CD4-positive, alpha-beta T cell (primary cell): ENCODE measurements around the gene UBAC2. TPM values are rescaled to one million over a fixed set of nuclear protein-coding genes. Genes with fewer than 3 reads are reported as not detected.

Experiments
- ATAC-seq: fragments of 200-7000 bp; cut with Tn5 transposase; one replicate; pipeline ENCODE4 v1.10.0; 2022; ENCODE audit warnings: mild to moderate bottlenecking; ENCODE audit not compliant: poor library complexity
- CTCF ChIA-PET: fragments of 350-600 bp; sonication (Branson Sonifier 250); formaldehyde crosslinking; loops from one replicate; lab custom pipeline; 2021; ENCODE audit warnings: antibody characterized with exemption, inconsistent platforms; lab: Charles Lee
- POLR2A ChIA-PET: fragments of 350-600 bp; sonication (Branson Sonifier 250); formaldehyde crosslinking; loops from one replicate; lab custom pipeline; 2021; ENCODE audit warnings: antibody characterized with exemption, inconsistent platforms; lab: Charles Lee
- DNase-seq, 14 experiments: peaks; one replicate each; pipeline ENCODE4 v3.0.0-alpha.2; 2013 to 2020; ENCODE audit warnings: mixed read lengths in 2 of 14
- H3K27ac ChIP-seq, 2 donors: one replicate each; pipeline versions ENCODE4 v1.5.1 to v1.7.0; 2013; ENCODE audit warnings: low read length in 2 of 2, low read depth in 1 of 2, mild to moderate bottlenecking in 1 of 2
- H3K27me3 ChIP-seq, 2 experiments: 1 replicate in 1 of 2; 2 replicates in 1 of 2; pipeline versions ENCODE4 v1.6.1 to v1.7.0; 2013; ENCODE audit warnings: low read length in 2 of 2, control low read depth in 1 of 2, mild to moderate bottlenecking in 1 of 2, moderate library complexity in 1 of 2; ENCODE audit not compliant: insufficient read depth in 2 of 2, control insufficient read depth in 1 of 2
- H3K36me3 ChIP-seq: one replicate; pipeline ENCODE4 v1.6.1; 2013; ENCODE audit warnings: low read length, control low read depth; ENCODE audit not compliant: insufficient read depth
- H3K4me1 ChIP-seq: one replicate; pipeline ENCODE4 v1.6.1; 2013; ENCODE audit warnings: low read length, control low read depth; ENCODE audit not compliant: insufficient read depth
- H3K4me3 ChIP-seq: one replicate; pipeline ENCODE4 v1.5.1; 2013; ENCODE audit warnings: mild to moderate bottlenecking, low read length, moderate library complexity
- H3K9me3 ChIP-seq, 2 experiments: 1 replicate in 1 of 2; 2 replicates in 1 of 2; pipeline versions ENCODE4 v1.6.1 to v1.7.0; 2013; ENCODE audit warnings: low read length in 2 of 2, mild to moderate bottlenecking in 2 of 2, control low read depth in 1 of 2, moderate library complexity in 1 of 2; ENCODE audit not compliant: control insufficient read depth in 1 of 2, insufficient read depth in 1 of 2
- H3K27ac Mint-ChIP-seq: one replicate; pipeline ENCODE4 v1.8.0; 2020; ENCODE audit warnings: mixed read lengths
- H3K27me3 Mint-ChIP-seq: one replicate; pipeline ENCODE4 v1.8.0; 2021; ENCODE audit warnings: mixed read lengths
- H3K36me3 Mint-ChIP-seq: one replicate; pipeline ENCODE4 v1.8.0; 2021; ENCODE audit warnings: low read depth, mixed read lengths
- H3K4me1 Mint-ChIP-seq: one replicate; pipeline ENCODE4 v1.8.0; 2021; ENCODE audit warnings: low read depth, mixed read lengths
- H3K4me3 Mint-ChIP-seq: one replicate; pipeline ENCODE4 v1.8.0; 2020; ENCODE audit warnings: mild to moderate bottlenecking, mixed read lengths
- H3K9me3 Mint-ChIP-seq: one replicate; pipeline ENCODE4 v1.8.0; 2020; ENCODE audit warnings: mixed read lengths
- CTCF ChIP-seq: fragments of 200-600 bp; IDR thresholded peaks from one replicate; pipeline ENCODE4 v1.8.0; 2022; ENCODE audit warnings: antibody characterized with exemption, mild to moderate bottlenecking
- intact Hi-C, 2 experiments: fragments of 100-400 bp; cut with DNase I in 1 of 2; cut with micrococcal nuclease in 1 of 2; formaldehyde crosslinking; loops; one replicate each; pipeline versions ENCODE4 v1.15.1 to v1.9.0; 2023 to 2025; cut with DNase I, micrococcal nuclease
- total RNA-seq, 174 experiments: library from RNA in 2 of 174; stranded (reverse) in 2 of 174; gene quantifications; one replicate each; pipeline ENCODE4 v1.2.3 and lab custom pipeline; 2021 to 2026

Gene UBAC2
- total RNA-seq, 2 experiments from 2014 or later = 59.8 to 67.4 TPM

- ATAC-seq (no peak), DNase-seq (no peak)
- H3K4me1 ChIP-seq = peaks cover 93% of the 10 kb centered on the region
- H3K9me3 ChIP-seq = no peaks in the 10 kb centered on the region
- no peaks in the 10 kb centered on the region for H3K27me3 ChIP-seq
- peak overlapping the region; percentile 52 for H3K4me3 Mint-ChIP-seq
- peak overlapping the region; percentile 52 for H3K4me3 ChIP-seq
- intact Hi-C loops = no loop called here
- peaks cover 4% of the 10 kb centered on the region for H3K36me3 Mint-ChIP-seq
- TF ChIP-seq CTCF = no peak
- no peaks in the 10 kb centered on the region for H3K9me3 Mint-ChIP-seq
- H3K27me3 Mint-ChIP-seq = no peaks in the 10 kb centered on the region
- no peak overlapping the region for H3K27ac Mint-ChIP-seq
- ChIA-PET POLR2A (interaction anchor here (0.7 to 8.0 kb wide), 13 partner anchors 7 to 450 kb away, joined by 3 to 57 read pairs (median 6); partner anchors contain the start of genes GPR18 and GPR183), CTCF (interaction anchor here (1.6 to 11.4 kb wide), 2 partner anchors 17 to 31 kb away, joined by 4 to 88 read pairs; no protein-coding TSS in a partner anchor)
- peaks cover 70% of the 10 kb centered on the region for H3K4me1 Mint-ChIP-seq
- H3K27ac ChIP-seq = peak overlapping the region; percentile 32 to 76
- H3K36me3 ChIP-seq = no peaks in the 10 kb centered on the region
Observed at GRCh38 chr13:99418103-99418842, 217.6 kb downstream of the UBAC2 start.

DNA sequence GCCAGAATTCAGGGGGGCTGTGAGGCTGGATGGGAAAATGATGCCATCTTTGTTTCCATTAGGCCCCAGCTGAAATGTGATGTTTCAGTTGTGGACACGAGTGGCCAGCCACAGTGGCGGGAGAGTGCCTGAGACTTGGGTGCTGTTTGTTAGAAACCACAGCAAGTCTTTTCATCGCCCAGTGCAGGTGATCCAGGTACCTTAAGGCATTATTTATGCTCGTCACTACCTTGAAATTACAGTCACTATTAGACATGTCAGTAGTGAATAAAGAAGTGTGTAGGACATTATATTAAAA is 218.1 kb downstream of the UBAC2 start:
- ATAC-seq (no peak), DNase-seq (no peak)
- Mint-ChIP-seq H3K4me3 (peak overlapping the region; percentile 36), H3K4me1 (peaks cover 75% of the 10 kb centered on the region), H3K9me3 (no peaks in the 10 kb centered on the region), H3K36me3 (peaks cover 4% of the 10 kb centered on the region), H3K27ac (no peak overlapping the region), H3K27me3 (no peaks in the 10 kb centered on the region)
- TF ChIP-seq CTCF = no peak
- ChIA-PET POLR2A (interaction anchor here (0.8 to 8.0 kb wide), 6 partner anchors 7 to 161 kb away, joined by 3 to 57 read pairs (median 6); partner anchors contain the start of gene GPR18), CTCF (interaction anchor here (1.6 to 11.4 kb wide), 2 partner anchors 16 to 32 kb away, joined by 4 to 88 read pairs; no protein-coding TSS in a partner anchor)
- no peaks in the 10 kb centered on the region for H3K36me3 ChIP-seq
- no peak overlapping the region for H3K4me3 ChIP-seq
- H3K27me3 ChIP-seq = no peaks in the 10 kb centered on the region
- H3K9me3 ChIP-seq = no peaks in the 10 kb centered on the region
- H3K4me1 ChIP-seq = peaks cover 96% of the 10 kb centered on the region
- intact Hi-C loops = no loop called here
- no peak overlapping the region for H3K27ac ChIP-seq

DNA sequence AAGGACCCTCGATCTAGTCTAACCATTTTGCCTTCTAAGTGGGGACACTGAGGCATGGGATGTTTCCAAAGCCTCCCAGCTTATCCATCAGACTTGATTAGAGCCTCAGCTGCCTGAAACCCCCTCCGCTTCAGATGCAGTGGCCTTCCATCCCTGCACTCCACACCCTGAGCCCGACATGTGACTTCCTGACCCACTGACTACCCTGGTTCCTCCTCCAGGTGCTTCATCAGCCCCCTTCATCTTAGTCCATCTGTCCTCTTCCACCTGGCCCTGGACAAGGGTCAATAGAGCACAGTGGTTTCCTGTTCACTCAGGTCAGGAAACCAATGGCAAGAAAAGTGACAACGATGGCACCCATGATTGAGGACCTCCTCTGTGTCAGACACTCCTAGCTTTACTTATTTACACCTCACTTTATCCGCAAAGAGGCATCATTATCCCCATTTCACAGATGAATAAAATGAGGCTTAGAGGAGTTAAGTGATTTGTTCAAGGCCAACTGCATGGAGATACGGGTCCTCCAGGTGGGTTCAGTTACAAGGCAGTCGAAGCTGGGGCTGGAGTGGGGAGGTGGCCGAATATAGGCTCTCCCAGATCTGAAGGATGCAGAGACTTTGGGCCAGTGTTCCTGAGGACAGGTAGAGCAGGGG is 219.1 kb downstream of the UBAC2 start:
- Histone ChIP-seq H3K4me1 (peaks cover 97% of the 10 kb centered on the region), H3K27me3 (no peaks in the 10 kb centered on the region), H3K36me3 (no peaks in the 10 kb centered on the region), H3K4me3 (peak overlapping the region; percentile 40), H3K27ac (peak overlapping the region; percentile 10 to 55), H3K9me3 (no peaks in the 10 kb centered on the region)
- Mint-ChIP-seq H3K27ac (no peak overlapping the region), H3K4me3 (peak overlapping the region; percentile 88), H3K9me3 (no peaks in the 10 kb centered on the region), H3K4me1 (peaks cover 82% of the 10 kb centered on the region), H3K36me3 (peaks cover 4% of the 10 kb centered on the region), H3K27me3 (no peaks in the 10 kb centered on the region)
- DNase-seq (no peak), ATAC-seq (no peak)
- ChIA-PET CTCF (interaction anchor here (1.2 to 11.4 kb wide), 3 partner anchors 16 to 150 kb away, joined by 4 to 88 read pairs (median 8); no protein-coding TSS in a partner anchor), POLR2A (interaction anchor here (0.6 to 8.0 kb wide), 25 partner anchors 8 to 201 kb away, joined by 3 to 57 read pairs (median 4); no protein-coding TSS in a partner anchor)
- intact Hi-C loops = loop anchor here in 1 of 2 experiments (2.0 to 5.0 kb wide), 2 partner anchors 15 to 32 kb away; no protein-coding TSS in a partner anchor
- TF ChIP-seq CTCF = no peak
